KMS-11 (cell line): ENCODE data around the gene RASSF5.

Experiments used
- H2AFZ ChIP-seq: fragments of 200-600 bp; sonication (generic); 2 replicates; pipeline ENCODE4 v1.6.1; 2016; ENCODE audit warnings: antibody characterized with exemption, mixed run types, low read depth
- H3K27ac ChIP-seq: fragments of 200-600 bp; sonication (generic); 2 replicates; pipeline ENCODE4 v1.6.1; 2016; ENCODE audit warnings: mild to moderate bottlenecking, mixed run types
- H3K27me3 ChIP-seq: fragments of 200-600 bp; sonication (generic); 2 replicates; pipeline ENCODE4 v1.6.1; 2017; ENCODE audit warnings: mild to moderate bottlenecking, low read depth, mixed run types, moderate library complexity; ENCODE audit not compliant: insufficient read depth
- H3K36me3 ChIP-seq: fragments of 200-600 bp; sonication (generic); 2 replicates; pipeline ENCODE4 v1.6.1; 2017; ENCODE audit warnings: mild to moderate bottlenecking, mixed run types; ENCODE audit not compliant: insufficient read depth
- H3K4me1 ChIP-seq: fragments of 200-600 bp; sonication (generic); 2 replicates; pipeline ENCODE4 v1.6.1; 2016; ENCODE audit warnings: mild to moderate bottlenecking, low read depth, mixed run types; ENCODE audit not compliant: poor library complexity, severe bottlenecking
- H3K4me2 ChIP-seq: fragments of 200-600 bp; sonication (generic); 2 replicates; pipeline ENCODE4 v1.7.0; 2016; ENCODE audit warnings: mild to moderate bottlenecking, mixed run types
- H3K4me3 ChIP-seq: fragments of 200-600 bp; sonication (generic); IDR thresholded peaks from 2 replicates; pipeline ENCODE4 v1.6.1; 2017; ENCODE audit warnings: low read depth, low read length, mixed read lengths; ENCODE audit not compliant: insufficient read depth
- H3K79me2 ChIP-seq: fragments of 200-600 bp; sonication (generic); 2 replicates; pipeline ENCODE4 v1.6.1; 2016; ENCODE audit warnings: low read depth, mixed run types; ENCODE audit not compliant: insufficient read depth
- H3K9ac ChIP-seq: fragments of 200-600 bp; sonication (generic); 2 replicates; pipeline ENCODE4 v1.6.1; 2016; ENCODE audit warnings: mild to moderate bottlenecking, mixed run types
- H4K20me1 ChIP-seq: fragments of 200-600 bp; sonication (generic); 2 replicates; pipeline ENCODE4 v1.6.1; 2016; ENCODE audit warnings: mild to moderate bottlenecking, mixed run types; ENCODE audit not compliant: insufficient read depth
- TF ChIP-seq, protein P1 (sequence below): fragments of 200-600 bp; sonication (generic); conservative IDR thresholded peaks from 2 replicates; pipeline ENCODE4 v1.6.1; 2017; ENCODE audit warnings: low read depth, mild to moderate bottlenecking, antibody characterized with exemption, low read length, moderate library complexity, mixed read lengths

RASSF5 gene

DNA sequence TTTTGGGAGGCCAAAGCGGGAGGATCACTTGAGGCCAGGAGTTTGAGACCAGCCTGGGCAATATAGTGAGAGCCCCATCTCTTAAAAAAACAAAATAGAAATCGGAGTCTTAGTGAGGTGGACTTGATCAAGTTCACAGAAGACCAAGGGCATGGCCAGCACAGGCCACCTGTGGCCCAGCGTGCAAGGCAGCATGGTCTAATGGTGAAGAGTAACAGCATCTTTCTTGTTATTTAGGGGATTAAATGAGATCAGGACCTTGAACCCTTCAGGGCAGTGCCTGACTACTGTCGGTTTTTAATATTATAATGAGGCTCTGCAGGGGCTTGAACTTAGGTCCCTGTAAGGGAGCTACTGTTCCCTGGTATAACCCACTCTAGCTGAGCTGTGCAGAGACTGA, 66.4 kb downstream of the RASSF5 start:
- Histone ChIP-seq H4K20me1 (peaks cover 47% of the 10 kb centered on the region), H3K27ac (no peak overlapping the region)
- TF ChIP-seq, protein P1, sequence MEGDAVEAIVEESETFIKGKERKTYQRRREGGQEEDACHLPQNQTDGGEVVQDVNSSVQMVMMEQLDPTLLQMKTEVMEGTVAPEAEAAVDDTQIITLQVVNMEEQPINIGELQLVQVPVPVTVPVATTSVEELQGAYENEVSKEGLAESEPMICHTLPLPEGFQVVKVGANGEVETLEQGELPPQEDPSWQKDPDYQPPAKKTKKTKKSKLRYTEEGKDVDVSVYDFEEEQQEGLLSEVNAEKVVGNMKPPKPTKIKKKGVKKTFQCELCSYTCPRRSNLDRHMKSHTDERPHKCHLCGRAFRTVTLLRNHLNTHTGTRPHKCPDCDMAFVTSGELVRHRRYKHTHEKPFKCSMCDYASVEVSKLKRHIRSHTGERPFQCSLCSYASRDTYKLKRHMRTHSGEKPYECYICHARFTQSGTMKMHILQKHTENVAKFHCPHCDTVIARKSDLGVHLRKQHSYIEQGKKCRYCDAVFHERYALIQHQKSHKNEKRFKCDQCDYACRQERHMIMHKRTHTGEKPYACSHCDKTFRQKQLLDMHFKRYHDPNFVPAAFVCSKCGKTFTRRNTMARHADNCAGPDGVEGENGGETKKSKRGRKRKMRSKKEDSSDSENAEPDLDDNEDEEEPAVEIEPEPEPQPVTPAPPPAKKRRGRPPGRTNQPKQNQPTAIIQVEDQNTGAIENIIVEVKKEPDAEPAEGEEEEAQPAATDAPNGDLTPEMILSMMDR, result no peak

DNA sequence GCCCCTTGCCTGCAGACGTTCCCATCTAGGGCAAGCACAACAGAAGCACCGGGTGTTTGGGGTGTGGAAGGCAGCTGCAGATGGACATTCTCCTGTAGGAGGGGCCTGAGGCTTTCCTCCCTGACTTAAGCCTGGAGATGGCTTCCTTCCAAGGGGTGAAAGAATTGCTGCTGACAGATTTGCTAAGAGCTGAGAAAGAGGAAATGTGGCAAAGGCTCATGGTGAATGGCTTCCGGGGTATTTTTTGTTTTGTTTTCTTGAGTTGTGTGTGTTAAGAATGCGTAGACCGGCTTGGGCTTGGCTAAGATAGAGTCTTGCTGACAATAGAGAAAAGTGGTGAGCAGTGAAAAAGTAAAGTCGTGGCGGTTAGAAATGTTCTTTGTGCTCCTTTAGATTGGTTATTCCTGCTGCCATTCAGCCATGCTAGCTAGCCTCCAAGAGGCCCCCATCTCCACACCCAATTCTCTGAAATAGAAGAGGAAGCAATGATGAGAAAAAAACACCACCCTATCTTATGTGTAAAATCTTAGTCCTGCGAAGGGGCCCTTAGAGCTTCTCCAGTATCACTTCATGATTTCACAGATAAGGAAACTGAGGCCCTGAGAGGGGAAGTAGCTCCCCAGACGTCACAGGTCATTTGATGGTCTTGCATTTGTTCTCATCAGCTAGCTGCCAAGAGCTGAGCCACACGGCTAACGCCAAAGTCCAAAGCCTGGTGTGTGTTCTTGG, 68.0 kb downstream of the RASSF5 start:
- no peaks in the 10 kb centered on the region; the same call in 1 of the 2 replicates for H3K36me3 ChIP-seq
- peaks cover 100% of the 10 kb centered on the region for H3K79me2 ChIP-seq
- TF ChIP-seq, protein P1, result no peak
- H2AFZ ChIP-seq, result no peak overlapping the region
- H3K27ac ChIP-seq, result no peak overlapping the region
- no peak overlapping the region; the same call in 1 of the 2 replicates for H3K4me2 ChIP-seq
- no peaks in the 10 kb centered on the region for H3K27me3 ChIP-seq
- H3K4me1 ChIP-seq, result peaks cover 53% of the 10 kb centered on the region
- peaks cover 60% of the 10 kb centered on the region for H4K20me1 ChIP-seq
- H3K4me3 ChIP-seq, result no peak overlapping the region
- H3K9ac ChIP-seq, result no peak overlapping the region

More for the DNA sequence above, 66.4 kb downstream of the RASSF5 start:
- no peak overlapping the region for H3K4me2 ChIP-seq
- no peaks in the 10 kb centered on the region; the same call in 1 of the 2 replicates for H3K36me3 ChIP-seq
- no peaks in the 10 kb centered on the region for H3K27me3 ChIP-seq
- H3K79me2 ChIP-seq, result peaks cover 100% of the 10 kb centered on the region
- H2AFZ ChIP-seq, result no peak overlapping the region
- no peak overlapping the region for H3K4me3 ChIP-seq
- no peak overlapping the region for H3K9ac ChIP-seq
- peaks cover 63% of the 10 kb centered on the region for H3K4me1 ChIP-seq

DNA sequence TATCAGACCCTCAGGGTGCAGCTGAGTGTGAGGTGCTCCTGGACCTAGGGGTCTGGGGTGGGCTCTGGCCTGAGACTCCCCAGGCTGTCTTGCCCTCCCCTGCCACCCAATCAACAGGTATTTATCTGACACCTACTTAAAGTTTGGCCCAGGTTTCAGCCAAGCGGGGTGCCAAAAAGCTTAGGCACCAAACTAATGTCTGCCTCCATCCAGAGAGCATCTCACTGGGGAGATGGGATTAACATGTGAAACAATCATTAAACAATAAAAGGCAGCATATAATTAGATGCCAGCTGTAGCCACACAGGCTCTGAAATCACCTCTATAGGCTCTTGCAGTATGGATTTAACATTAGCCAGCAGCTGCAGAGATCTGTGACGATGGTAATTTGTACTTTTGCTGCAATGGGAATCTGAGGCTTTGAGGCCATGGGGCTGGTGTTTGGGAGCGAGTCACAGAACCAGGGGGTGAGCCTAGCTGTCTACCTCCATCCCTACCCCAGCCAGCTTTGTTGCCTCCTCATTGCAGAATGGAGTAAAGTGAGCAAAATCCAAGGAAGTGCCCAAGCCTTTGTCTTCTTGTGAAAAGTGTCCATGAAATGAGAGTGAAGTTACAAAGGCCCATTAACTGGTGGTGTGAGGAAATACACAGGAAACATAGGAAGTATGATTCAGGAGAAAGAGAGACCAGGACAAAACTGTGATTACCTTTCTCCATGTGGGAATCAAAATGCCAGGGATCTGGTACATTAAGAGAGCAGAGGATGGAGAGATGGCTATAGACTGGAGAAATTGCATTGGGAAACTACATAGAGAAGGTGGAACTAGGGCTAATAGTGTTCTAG, 68.8 kb downstream of the RASSF5 start:
- Histone ChIP-seq H3K4me2 (no peak overlapping the region), H3K27ac (no peak overlapping the region; the same call in 1 of the 2 replicates), H3K79me2 (peaks cover 100% of the 10 kb centered on the region), H3K27me3 (no peaks in the 10 kb centered on the region), H3K4me3 (no peak overlapping the region), H3K36me3 (no peaks in the 10 kb centered on the region; the same call in 1 of the 2 replicates), H3K4me1 (peaks cover 45% of the 10 kb centered on the region), H2AFZ (no peak overlapping the region), H4K20me1 (peaks cover 62% of the 10 kb centered on the region), H3K9ac (no peak overlapping the region)
- TF ChIP-seq, protein P1, result no peak

DNA sequence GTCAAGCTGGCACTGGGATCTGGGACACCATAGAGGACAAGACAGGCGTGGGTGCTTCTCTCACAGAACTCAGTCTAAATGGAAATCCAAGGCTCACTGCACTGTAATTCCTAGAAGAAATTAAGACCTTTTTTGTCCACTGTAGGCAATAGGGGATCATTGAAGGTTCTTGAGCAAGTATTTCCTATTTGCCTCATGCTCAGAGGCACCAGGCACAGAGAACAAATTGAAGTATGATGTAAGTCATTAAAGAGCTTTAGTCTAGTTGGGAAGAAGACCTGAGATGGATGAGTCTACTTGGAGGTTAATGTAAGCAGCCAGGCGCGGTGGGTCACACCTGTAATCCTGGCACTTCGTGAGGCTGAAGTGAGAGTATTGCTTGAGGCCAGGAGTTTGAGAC, 70.3 kb downstream of the RASSF5 start:
- Histone ChIP-seq H4K20me1 (peaks cover 59% of the 10 kb centered on the region), H3K4me2 (no peak overlapping the region), H3K36me3 (no peaks in the 10 kb centered on the region; the same call in 1 of the 2 replicates), H3K9ac (no peak overlapping the region), H3K79me2 (peaks cover 95% of the 10 kb centered on the region), H3K27me3 (no peaks in the 10 kb centered on the region), H3K4me1 (peaks cover 38% of the 10 kb centered on the region), H2AFZ (no peak overlapping the region), H3K4me3 (no peak overlapping the region), H3K27ac (no peak overlapping the region)
- TF ChIP-seq, protein P1, result no peak
